Stimulated activated CD4-positive, alpha-beta T cell treated with anti-CD3 and anti-CD28 coated beads, TNF-alpha, amount 100 ng/mL, for 1 hour (primary cell): ENCODE data around the gene FRMD4A.

Experiments
- DNase-seq, 3 donors: peaks; one replicate each; pipeline ENCODE4 v3.0.0-alpha.2; 2020; ENCODE audit warnings: low read depth in 3 of 3, low spot score in 1 of 3

FRMD4A gene

DNA sequence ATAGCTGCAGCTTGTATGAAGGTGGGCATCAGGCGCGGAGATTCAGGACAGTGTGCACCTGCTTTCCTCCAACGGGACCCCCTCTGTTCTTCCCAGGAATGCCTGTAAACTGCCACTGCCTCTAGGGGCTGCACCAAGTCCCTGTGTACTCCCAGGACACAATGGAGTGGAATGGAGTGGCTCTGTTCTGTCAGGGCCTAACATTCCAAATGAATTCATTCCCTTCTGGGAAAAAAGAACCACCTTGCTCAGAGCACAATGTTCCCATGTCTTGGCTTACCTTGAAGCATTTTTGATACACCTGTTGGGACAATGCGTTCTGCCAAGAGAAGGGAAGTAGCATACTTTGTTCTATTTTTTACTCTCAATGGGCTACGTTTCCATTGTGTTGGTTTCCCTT is 339.4 kb downstream of the FRMD4A start:
- no peak for DNase-seq

DNA sequence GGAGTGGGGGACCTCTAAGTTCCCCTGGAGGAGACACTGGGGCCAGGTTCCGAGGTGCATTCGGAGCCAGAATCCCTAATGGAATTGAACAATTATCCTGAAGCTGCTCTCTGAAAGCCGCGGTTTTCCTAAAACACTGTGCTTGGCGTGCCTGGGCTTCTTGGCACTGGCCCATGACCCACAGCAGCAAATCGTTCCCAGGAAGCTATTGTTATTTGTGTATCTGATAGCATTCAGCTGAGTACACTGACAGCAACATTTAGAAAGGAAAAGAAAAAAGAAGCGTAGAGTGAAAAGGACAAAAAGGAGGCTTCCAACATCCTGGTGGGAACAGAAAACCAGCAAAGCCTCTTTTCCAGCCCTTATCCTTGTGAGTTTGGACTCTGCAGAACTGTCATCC is 339.8 kb downstream of the FRMD4A start:
- no peak for DNase-seq

GRCh38 chr10:13990392-13990805 is 340.3 kb downstream of the FRMD4A start:
- DNase-seq = no peak

GRCh38 chr10:13989616-13990015 is 341.1 kb downstream of the FRMD4A start:
- DNase-seq = no peak

DNA sequence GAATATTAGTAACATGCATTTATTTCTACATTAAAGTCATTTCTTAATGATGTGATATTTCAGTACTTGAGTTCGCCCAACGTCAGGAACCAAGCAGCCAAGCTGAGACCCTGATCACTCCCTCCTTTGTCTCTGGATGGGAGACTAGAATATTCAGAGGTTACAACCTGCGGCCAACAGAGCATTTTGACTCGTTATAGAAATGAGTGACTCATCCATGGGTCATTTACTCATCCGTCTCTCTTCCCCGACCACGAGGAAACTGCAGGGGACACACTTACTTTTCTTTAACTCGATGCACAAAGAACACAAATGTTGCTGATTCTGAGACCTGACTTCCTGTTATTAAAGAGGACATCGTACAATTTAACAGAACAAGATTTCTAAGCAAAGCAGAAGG is 343.3 kb downstream of the FRMD4A start:
- DNase-seq = no peak

DNA sequence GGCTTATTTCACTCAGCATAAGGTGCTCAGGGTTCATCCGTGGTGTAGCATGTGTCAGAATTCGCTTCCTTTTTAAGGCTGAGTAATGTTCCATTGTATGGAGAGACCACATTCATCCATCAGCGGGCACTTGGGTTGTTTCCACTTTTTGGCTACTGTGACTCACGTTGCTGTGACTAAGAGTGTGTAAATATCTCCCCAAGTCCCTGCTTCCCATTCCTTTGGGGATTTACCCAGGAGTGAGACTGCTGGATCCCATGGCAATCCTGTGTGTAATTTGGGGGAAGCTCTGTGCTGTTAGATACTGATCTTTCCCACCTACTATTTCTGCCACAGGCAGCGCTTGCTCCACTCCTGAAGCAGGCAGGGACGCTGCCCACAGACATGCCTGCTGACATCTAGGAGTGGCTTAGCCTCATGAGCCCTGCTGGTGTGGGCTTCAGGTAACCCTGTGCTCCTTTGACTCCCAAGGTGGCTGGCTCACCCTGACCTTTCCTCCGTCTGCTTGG is 346.0 kb downstream of the FRMD4A start:
- DNase-seq = no peak

DNA sequence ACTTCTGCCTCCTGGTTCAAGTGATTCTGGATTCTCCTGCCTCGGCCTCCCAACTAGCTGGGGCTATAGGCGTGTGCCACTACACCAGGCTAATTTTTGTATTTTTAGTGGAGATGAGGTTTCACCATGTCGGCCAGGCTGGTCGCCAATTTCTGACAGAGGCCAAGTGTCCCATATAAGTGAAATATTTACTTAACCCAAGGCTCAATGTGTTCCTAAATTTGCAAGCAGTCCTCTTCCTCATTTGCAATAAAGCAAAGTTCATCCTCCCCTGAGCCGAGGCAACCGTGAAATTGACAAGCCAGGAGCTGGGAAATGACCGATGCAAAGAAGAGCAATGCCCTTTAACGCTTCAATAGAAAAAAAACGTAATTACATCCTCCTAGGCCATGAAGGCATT is 347.7 kb downstream of the FRMD4A start:
- no peak for DNase-seq

- DNase-seq = no peak
Measured at GRCh38 chr10:13978533-13979115, 352.1 kb downstream of the FRMD4A start.

DNA sequence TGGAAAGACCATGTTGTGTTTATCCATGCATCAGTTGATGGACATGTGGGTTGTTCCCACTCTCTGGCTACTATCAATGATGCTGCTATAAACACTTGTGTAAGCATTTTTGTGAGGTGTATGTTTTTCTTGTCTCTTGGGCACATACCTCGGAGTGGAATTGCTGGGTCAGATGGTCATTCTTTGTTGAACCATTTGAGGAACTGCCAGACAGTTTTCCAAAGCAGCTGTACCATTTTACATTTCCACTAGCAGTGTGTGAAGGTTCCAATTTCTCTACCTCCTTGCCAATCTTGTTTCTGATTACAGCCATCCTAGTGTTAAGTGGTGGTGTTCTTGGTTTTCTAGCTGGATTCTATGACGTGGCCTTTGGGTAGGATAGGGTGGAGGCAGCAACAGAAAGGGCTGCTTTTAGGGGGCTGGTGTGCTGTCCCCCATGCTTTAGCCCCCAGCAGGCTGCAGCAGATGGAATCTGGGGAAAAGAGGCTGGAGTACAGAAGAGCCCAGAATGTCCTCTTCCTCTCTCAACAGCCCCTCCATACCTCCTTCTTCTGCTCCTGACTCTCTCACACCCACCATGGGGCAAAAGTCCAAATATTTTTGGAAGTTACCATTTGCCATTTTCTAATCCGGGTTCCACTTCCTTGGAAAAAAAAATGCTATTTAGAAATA is 352.7 kb downstream of the FRMD4A start:
- no peak for DNase-seq

- no peak for DNase-seq
Measured at GRCh38 chr10:13973742-13974141, 357.0 kb downstream of the FRMD4A start.

- DNase-seq = no peak
Measured at GRCh38 chr10:13972609-13973008, 358.1 kb downstream of the FRMD4A start.

DNA sequence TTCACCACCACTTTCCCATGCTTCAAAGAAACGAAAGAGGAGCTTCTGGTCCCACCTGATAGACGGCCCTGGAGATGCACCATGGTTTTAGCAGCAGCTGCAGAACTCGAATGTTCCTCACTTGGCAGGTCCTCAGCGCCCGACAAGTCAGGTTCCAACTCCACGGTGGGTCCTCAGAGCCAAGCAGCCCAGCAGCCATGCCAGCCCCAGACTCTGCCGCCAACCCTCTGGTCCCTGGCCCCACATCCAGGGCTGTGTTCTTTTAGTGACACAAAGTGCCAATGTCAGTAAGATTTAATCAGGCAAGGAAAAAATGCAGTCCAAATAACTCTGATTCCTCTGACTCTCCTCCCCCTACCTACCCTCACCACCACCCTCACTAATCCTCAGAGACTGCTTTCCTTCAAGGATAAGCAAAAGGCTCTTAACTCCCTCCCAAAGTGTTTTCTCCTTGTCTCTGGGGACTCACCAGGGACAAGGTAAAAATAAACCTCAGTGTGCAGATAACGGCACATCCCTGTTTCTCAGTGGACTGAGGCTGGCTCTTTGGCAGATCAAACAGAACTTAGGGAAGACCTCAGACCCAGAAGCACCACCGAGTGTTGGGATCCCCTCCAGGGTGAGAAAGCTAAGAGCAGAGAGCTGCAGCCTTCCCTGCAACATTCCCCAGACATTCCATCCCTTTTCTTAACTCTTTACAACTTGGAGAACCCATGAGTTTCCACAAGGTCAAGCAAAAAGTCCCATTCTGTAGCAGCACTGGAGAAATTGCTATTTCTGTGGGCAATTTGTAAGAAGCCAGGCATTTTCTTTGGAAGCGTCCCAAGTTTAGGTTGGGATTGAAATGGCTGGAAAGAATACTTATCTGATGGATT is 358.9 kb downstream of the FRMD4A start:
- no peak for DNase-seq

DNA sequence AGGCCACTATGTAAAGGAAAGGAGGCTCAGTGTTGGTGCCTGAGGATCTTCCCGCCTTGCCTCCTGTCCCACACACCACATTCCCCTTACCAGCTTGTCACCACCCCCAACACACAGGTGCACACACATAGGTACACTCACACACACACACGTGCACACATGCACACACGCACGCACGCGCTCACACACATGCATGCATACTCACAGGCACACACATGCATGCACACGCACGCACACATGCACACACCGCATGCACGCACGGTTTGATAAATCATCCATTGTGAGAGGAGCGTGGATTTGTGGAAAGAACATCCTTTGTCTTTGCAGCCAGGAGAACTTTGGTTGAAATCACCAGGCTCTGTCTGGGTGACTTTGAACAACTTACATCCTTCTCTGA is 359.8 kb downstream of the FRMD4A start:
- DNase-seq = no peak

GRCh38 chr10:13970236-13970956 is 360.3 kb downstream of the FRMD4A start:
- DNase-seq = no peak

- DNase-seq = no peak
Measured at GRCh38 chr10:13969792-13970140, 361.0 kb downstream of the FRMD4A start.

- DNase-seq = no peak
Measured at GRCh38 chr10:13969118-13969791, 361.5 kb downstream of the FRMD4A start.

DNA sequence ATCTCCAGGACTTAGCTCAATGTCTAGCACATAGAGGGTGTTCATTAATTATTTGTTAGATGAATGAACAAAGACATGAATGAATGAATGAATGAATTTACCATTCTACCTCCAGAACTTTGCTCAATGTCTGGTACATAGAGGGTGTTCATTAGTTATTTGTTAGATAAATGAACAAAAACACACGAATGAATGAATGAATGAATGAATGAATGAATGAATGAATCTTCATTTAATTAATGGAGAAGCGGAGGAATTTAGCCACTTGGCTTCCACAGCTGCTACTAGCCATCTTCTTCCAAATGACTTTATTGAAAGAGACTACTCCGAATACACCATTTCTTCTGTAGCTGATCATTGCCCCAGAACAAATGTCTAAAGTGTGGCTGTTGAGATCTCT is 368.9 kb downstream of the FRMD4A start:
- no peak for DNase-seq

- DNase-seq = no peak
Measured at GRCh38 chr10:13961097-13961496, 369.6 kb downstream of the FRMD4A start.

GRCh38 chr10:13960603-13961002 is 370.1 kb downstream of the FRMD4A start:
- no peak for DNase-seq

GRCh38 chr10:13959443-13960359 is 371.0 kb downstream of the FRMD4A start:
- DNase-seq = no peak
